ENCODE data around the gene INTS7.

- TF ChIP-seq CEBPB (IDR thresholded peaks at IDR 0.05) (no peak), TAF1 (IDR thresholded peaks at IDR 0.05; ENCODE audit: low read depth) (no peak), YY1 (IDR thresholded peaks at IDR 0.05; ENCODE audit: low read depth) (no peak), NFIC (IDR thresholded peaks at IDR 0.05) (no peak), REST (IDR thresholded peaks at IDR 0.05; ENCODE audit: low read depth) (no peak), EP300 (IDR thresholded peaks at IDR 0.05; ENCODE audit: borderline replicate concordance) (no peak), EGR1 (IDR thresholded peaks at IDR 0.05) (no peak), MAX (IDR thresholded peaks at IDR 0.05) (no peak), RAD21 (IDR thresholded peaks at IDR 0.05; ENCODE audit: low read depth) (no peak), TCF12 (IDR thresholded peaks at IDR 0.05; ENCODE audit: low read depth) (no peak), FOXM1 (IDR thresholded peaks at IDR 0.05; ENCODE audit: borderline replicate concordance, low read depth) (no peak)
Observed at GRCh38 chr1:212060632-212061472, 25.5 kb upstream of the INTS7 start.
